CD1c-positive myeloid dendritic cell (primary cell): ENCODE data around the gene FRMD3.

ENCODE experiments used
- DNase-seq: peaks from one replicate; pipeline ENCODE4 v3.0.0-alpha.2; 2016; ENCODE audit errors: extremely low spot score

The FRMD3 gene

DNA sequence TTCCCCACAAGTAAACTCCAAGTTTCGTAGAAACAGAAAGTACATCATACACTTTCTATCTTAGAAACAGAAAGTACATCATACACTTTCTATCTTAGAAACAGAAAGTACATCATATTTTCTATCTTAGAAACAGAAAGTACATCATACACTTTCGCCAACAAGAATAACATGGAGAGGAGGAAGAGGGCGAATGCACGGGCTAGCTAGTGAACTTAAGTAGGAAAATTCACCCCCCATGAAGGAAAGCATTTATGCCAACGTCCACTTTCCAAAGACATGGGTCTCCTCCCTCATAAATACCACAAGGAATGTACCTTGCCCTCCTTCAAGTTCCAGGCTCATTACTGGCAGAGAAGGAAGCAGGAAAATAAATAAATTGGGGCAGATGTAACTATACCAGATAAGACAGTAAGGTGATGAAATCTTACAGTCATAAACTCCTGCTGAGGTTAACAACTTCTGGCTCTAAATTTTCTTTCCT lies 64.7 kb downstream of the FRMD3 start:
- peak; percentile 3 for DNase-seq

DNA sequence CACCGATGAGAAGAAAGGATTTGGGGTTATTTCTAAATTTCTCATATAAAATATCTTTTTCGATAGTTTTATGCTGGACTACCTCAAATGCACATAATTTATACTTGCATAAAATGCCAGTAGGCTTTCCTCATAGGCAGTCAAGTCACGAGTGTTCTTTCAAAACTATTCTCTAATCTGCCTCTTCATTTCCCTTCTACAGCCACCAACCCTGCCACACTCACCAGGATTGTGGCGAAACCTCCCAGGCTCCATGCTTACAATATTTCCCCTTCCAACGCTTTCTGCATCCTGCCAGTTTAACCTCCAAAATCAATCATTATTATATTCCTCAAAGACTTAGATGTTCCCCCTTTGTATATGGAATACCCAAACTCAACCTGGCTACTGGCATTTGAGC lies 65.4 kb downstream of the FRMD3 start:
- DNase-seq = peak; percentile 63

DNA sequence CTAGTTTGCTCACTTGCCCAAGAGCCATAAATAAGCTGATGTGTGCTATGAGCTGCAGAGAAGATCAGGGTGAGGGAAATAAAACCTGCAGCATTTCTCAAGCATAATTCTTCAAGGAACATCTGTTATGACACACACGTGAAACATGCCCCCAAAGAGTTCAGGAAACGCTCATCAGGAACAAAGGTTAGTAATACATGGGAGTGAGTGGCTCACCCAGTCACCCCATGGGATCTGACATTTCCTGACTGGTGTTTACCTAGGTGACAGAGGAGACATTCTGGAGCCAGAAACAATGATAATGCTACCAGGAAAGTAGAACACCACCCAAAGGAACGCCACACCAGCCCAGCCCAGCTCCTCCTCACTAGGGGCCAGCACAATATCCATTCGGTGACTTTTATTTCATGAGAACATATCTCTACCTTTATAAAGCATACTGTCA lies 66.0 kb downstream of the FRMD3 start:
- DNase-seq = peak; percentile 5

DNA sequence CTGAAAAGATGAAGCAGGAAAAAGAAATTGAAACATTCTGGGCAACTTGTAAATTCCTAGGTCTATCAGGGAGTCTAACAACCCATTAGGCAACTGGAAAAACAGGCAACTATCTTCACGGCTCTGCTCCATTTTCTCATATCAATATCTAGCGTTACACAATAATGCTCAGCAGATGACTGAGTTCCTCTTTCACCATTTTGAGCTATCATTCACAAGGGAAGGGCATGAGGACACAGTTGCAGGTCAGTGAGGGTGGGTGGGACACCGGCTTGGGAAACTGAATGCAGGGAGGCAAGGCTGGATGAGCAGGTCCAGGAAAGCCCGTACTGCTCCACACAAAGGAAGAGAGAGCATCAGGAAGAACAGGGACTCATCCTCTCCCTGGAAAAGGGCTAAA lies 67.0 kb downstream of the FRMD3 start:
- DNase-seq = peak; percentile 70

DNA sequence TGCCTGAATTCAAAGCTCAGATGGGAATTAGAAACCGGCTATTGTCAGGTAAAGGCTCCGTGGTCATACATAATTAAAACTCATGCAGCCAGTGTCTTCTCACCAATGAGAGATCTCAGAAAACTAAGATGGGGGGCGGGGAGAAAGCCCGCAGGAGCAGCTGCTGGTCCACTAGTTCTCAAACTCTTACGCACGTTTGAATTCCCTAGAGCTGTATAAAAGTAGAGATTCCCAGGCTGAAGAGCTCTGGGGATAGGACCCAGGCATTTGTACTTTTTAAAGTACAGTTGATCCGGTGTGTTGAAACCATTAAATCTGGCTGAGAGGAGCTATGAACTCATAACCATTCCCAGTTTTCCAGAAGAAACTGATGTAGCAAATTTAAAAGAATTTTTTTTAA lies 68.5 kb downstream of the FRMD3 start:
- no peak for DNase-seq

DNA sequence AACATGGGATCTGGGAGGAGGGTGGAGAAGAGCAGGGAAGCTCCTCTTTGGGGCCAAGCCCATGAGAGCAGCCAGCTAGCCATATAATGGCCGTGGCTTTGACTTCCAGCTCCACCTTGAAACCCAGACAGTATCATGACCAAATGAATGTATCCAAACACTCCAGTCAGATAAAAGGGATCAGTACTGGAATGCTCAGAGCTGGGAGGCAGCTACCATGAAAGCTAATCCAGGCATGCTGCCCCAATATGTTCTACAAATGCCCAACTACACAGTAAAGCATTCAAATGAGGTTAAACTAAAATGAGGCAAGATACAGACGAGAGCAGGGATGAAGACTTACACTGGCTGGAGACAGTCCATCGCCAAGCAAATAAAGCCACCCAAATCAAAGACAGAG lies 69.4 kb downstream of the FRMD3 start:
- DNase-seq = no peak

DNA sequence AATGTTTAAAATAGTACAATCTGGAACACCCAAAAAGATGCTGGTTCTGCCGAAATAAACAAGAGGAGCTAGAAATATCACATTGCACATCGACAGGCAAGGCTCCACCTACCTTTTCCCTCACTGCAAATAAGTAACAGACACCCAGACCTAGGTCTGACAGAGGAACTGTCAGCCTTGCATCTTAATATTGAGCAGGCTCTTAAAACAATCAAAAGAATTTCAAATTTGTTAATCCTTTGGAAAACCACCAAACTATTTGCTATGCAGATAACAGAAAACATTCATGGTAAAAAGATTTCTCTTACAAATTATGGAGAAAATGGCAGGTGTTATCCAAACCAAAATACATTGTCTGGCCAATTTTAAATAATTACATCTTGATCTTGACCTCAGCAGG lies 71.3 kb downstream of the FRMD3 start:
- no peak for DNase-seq

DNA sequence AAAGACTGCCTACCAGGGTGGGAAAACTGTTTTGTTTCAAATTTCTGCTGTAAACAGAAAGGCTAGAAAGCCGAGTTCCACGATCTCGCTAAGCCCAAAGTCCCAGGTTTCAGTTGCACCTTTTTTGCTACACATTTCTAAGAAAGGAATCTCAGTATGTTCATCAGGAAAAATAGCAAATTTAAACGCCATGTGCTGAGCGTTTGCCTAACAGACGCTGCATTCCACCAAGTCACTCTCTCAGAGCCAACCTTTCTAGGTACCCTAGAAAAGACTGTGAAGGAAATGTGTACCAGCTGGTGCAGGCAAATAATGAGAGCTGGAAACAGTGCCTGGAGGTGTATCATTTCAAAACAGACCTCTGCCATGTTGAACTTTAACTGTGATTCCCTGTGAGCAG lies 71.8 kb downstream of the FRMD3 start:
- DNase-seq = no peak

DNA sequence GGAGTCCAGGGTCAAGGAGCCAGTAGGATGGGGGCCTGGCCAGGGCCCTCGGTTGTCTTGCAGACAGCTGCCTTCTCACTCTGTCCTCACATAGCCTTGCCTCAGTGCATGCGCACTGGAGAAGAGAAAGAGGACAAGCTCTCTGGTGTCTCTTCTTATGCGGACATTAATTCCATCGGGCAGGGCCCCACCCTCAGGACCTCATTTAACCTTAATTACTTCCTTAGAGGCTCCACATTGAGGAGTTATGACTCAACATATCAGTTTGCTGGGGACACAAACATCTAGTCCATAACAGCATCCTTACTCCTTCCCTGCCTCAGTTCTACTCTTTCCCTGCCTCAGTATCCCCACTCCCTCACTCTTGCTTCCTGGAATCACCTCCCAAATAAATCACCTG lies 78.4 kb downstream of the FRMD3 start:
- no peak for DNase-seq

DNA sequence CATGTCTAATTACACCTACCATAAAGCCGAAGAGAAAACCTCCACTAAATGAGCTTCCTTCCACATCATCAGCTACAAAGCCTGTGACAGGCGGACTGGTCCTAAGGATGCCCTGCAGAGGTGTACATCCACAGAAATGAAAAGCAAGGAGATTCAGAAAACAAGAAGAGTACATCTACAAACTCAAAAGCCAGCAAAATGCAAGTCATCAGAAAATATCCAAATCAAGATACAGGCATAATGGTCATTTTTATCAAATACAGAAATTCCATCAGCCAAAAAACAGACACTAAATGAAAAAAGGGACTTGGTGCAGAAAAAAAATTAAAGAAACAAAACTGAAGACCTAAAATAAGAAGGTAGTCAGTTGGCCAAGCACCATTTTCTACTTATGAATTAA lies 79.7 kb downstream of the FRMD3 start:
- DNase-seq = no peak

DNA sequence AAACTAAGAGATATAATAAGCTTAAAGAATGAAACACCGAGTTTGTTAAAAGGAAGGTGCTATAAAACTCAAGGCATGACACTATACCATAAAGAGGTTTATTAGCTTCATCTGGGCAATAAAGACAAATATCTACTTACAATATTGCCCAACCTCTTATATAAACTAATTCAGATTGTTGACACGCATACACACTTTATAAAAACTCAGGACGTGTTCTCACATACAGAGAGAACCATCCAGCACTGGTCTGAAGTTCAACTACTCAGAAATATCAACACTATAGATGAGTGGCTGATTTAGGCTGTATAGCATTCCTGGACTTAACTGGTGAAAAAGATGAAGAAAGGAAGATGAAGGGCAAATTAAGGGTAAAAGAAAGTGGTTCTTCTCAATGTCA lies 81.2 kb downstream of the FRMD3 start:
- no peak for DNase-seq

DNA sequence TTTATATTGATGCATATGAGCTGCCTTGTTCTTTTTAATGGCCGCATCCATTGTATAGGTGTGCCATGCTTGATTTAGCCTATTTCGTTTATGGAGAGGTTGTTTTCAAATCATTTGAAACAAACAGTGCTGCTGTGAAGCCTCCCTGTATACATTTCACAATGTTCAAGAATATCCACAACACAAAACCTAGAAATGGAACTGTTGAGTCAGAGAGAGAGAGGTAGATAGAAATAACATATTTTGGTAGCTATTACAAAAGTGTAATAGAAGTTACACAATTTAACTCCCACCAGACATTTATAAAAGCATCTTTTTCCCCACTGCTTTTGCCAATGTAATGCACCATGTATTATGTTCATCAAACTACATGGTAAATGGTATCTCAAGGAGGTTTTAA lies 82.0 kb downstream of the FRMD3 start:
- DNase-seq = no peak

DNA sequence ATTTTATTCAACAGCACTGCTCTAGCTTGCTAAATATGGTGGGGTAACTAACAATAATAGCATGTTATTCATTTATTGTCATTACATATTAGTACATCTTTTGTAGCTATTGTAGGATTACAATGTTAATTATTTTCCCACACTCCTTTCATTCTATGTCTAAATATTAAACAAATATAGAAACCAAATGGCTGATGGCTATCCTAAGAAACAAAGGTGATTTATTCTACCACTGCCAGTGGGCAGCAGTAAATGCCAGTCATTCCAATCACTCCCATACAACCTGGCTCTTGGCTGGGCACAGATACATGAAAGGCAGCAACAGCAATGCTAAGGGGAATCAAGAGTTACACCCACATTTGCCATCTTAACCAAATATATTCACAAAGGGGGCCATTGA lies 84.1 kb downstream of the FRMD3 start:
- DNase-seq = no peak

DNA sequence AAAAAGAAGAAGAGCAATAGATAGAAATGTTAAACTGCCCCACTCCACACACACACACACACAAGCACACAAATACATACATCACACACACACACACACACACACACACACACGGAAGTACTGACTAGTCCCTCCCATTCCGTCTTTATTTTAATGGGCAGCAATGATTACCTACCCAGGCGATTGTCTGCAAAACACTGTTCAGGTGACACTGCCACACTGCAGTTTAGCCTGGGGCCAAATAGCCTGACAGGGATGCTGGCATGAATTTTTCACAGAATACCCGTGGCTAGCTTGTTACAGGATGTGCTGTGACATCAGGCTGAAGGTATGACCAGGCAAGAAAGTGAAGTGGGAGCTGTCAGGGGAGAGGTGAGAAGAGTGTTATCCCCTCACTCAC lies 86.9 kb downstream of the FRMD3 start:
- no peak for DNase-seq

DNA sequence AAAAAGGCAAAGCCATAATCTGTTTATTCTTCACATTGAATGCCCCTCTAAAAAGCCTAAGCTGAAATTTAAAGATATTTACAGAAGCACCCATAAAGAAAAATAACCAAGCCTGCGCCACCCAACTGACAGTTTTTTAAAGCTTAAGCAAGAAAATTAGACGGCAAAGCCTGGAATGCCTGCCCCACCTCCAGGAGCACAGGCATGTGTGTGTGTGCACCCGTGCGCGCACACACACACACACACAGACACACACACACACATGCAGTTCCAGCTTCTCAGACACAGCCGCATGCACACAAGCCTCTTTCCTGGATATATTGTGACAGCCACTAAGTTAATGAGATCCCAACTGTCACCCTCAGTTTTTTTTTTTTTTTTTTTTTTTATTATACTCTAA lies 88.2 kb downstream of the FRMD3 start:
- DNase-seq = no peak

DNA sequence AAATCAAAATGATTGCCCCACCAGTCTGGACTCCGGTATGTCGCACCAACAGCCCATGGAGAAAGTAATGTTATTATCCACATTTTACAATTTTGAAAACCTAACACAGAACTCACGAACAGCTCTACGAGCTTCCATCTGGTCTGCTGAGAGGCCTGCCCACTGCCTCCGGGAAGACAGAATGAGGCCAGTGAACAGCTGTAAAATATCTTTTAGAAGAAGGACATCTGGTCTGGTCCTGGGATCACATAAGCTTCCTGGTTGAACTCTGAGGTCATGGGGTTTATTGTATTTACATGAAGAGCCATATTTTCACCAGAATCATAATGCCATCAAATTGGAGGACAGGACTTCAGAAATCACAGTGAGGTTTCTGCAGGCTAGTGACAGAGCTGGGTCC lies 89.0 kb downstream of the FRMD3 start:
- DNase-seq = no peak

DNA sequence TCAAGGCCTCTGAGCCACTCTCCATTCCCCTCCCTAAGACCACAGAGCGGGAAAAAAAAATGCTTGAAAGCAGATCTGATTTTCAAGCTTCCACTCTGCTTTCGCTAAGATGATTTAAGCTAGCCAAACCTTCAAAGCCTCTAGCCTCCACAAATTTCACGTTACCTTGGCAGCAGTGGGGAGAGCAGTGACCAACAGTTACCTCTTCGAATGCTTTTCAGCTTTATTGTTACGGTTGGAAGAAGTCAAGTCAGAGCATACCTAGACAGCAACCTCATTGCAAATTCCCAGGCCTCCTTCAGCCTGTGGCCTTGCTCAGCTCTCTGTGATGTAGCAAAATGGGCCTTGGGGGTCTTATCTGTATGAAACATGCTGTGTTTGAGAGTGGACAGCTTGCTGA lies 89.6 kb downstream of the FRMD3 start:
- no peak for DNase-seq

DNA sequence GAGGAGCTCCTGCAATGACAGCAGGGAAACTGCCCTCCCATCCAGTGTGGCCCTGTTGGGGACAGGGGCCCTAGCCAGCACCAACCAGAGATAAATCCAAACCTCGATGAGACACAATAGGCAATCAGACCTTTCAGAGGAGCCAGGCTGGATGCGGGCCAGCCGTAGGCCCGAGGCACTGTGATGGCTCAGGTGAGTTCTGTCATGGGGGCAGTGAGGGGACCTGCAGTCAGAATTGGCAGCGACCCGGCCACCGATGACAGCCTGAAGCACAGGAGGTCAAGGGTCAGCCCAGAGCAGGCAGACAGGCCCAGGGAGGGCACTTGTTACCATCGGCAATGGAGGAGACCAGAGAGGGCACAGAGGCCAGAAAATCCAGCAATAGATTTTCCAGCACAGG lies 90.8 kb downstream of the FRMD3 start:
- DNase-seq = no peak

DNA sequence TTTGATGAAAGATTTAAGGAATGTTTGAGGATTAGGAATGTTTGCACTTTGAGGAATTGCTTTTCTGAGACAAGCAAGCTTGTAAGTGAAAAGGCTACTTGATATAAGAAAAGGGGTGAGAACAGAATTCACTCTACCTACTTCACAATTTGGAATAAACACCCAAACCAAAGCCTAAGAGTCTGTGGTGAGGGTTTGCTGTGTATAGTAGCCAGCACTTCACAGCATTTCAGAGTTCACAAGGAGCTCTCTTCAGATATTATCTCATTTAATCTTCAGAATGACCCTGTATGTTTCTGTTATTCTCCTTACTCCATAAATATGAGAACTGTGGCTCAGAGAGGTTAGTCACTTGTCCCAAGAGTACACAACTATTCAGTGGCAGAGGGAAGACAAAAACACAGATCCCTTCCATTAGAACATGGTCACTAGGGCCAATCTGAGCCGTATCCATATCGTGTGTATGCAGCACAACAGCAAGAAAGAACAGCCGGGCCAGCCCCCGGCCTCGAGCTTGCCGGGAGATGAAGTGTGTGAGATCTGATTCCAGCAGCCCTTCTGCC lies 92.4 kb downstream of the FRMD3 start:
- DNase-seq = no peak

DNA sequence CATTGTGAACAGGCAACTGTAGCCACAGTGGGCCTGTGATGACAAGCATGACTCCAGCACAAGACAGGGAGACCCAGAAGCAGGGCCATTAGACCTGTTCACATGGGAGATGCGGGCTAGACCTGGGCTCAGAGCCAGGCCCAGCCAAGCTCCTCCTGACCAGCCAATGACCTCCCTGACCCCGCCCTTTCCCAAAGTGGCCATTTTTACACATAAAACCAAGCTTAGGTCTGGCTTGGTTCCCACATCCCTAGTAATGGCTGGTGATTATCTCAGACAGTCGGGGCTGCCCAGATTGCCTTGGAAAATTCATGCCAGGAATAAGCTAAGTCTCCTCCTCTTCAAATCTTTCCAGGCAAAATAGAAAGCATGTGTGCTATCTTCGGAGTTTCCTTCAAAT lies 94.1 kb downstream of the FRMD3 start:
- no peak for DNase-seq

DNA sequence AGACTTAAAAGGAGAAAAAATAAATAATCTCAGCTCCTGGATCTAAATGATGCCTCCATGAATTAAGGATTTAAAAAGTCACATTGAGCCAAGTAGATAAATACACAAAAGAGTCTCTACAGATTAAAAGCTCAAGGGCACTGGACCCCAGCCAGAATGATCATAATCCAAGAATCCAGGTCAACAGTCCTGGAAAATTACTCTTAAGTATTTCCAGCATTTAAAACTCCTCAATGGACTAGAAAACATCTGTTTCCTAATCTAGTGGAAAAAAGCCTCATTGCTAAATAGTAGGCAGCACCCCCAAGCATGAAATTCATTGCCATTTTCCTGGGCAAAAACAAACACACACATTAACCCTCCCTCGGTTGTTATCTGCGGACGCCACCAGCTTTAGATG lies 96.8 kb downstream of the FRMD3 start:
- no peak for DNase-seq

DNA sequence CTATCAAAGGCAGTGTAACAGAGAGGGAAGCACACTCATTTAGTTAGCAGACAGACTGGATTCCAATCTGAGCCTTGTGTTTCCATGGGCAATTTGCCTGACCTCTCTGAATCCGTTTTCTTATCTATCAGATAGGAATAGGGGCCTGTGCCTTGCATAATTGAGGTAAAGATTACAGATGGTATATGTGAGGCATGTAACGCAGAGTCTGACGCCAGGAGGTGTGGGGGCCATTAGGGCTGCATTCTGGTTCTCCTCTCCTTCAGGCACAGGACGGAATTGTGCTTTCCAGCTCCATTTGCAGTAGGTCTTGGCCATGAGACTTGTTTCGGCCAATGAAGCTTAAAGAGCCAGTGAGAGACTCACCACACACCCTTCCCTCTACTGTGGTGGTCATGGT lies 97.6 kb downstream of the FRMD3 start:
- no peak for DNase-seq

DNA sequence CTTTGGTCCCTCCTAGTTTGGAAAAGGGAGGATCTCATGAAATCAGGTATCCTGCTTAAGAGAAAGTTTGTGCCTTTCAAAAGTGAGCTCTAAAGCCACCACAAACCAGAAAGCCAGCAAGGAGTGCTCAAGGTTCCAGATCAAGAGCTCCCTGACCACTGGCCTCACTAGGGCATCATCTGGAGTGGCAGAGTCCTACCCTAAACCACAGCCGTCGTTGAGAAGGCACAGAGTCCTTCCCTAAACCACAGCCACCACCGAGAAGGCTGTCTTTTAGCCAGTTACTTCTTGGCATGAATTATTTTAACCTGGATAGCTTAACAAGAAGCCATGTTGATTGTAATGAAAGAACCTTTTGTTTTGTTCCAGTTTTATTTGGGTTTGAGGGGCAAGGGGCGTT lies 102.9 kb downstream of the FRMD3 start:
- no peak for DNase-seq

DNA sequence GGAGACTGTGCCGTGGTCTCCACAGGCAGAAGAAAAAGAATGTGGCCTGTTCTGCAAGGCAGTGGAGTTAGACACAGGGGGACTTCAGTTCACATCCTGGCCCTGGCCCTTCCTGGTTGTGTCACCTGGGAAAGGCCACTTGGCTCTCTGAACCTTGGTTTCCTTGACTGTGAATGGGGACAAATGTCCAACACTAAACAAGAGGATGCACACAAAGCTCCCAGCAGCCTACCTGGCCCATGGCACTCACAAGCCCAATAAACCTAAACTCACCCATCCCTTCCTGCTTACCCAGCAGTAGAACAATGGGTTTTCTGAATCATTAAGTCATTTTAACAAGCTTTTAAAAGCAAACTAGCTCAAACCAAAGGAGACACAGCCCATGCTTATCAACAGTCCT lies 103.9 kb downstream of the FRMD3 start:
- no peak for DNase-seq

DNA sequence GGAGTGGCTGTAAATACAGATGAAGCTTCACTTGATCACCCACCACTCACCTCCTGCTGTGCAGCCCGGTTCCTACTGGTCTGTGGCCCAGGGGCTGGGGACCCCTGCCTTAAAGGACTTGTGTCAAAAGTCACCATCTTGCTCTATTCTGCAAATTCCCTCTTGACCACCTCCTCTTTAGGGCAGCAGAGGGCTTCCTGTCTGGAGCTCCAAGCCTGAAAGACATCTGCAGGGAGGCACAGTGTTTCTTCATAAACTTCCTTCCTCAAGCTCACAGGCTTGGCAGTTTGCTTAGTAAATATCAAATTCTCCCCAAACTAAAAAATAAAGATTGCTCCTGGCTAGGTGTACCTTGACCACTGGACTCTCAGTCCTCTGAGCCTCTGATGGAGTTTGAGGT lies 104.4 kb downstream of the FRMD3 start:
- DNase-seq = no peak
